ENCODE measurements around the gene PARK7.

PARK7 gene

GRCh38 chr1:8011016-8011415, 49.5 kb downstream of the PARK7 start:
- DNase-seq: no peak

DNA sequence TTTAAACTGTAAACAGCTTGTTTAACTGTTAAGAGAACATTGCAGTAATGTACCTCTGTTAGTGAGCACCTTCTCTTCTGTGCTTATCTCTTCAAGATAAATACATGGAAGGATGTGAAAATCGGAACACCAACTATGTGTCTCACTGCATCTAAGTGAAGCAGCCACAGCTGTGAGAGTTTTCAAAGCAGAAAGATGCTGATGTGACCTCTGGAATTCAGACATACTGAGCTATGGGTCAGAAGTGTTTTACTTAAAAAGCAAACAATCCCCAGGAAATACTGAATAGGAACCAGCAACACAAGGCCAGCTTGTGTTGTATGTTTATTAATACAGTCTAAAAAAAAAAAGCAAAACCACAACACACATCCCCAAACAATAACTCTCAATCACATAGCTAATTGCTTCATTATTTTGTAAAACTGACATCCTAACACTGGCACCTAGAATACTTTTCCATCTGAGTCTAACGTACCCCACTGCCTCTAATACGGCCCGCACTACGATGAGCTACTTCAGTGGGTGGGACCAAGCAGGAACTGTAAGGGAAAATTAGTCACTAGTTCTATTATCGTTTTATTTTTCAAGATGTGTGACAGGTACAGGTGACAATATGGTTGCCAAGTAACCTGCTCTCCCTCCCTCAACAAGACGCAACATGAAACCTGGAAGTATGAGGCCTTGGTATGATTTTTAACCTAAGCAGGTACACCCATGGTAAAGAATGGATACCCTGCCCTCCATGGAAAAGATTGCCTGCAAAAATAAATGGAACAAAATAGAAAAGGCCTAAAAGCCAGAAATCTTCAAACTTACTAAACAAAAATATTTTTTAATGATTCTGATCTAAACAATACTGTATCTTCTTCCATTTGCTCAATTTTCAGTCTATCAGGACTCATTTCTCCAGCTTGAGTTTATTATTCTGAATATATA, 50.7 kb downstream of the PARK7 start:
- DNase-seq: no peak

- DNase-seq: no peak
These were observed 51.4 kb downstream of the PARK7 start for GRCh38 chr1:8012955-8013354.

GRCh38 chr1:8013399-8013798, 51.9 kb downstream of the PARK7 start:
- no peak for DNase-seq

DNA sequence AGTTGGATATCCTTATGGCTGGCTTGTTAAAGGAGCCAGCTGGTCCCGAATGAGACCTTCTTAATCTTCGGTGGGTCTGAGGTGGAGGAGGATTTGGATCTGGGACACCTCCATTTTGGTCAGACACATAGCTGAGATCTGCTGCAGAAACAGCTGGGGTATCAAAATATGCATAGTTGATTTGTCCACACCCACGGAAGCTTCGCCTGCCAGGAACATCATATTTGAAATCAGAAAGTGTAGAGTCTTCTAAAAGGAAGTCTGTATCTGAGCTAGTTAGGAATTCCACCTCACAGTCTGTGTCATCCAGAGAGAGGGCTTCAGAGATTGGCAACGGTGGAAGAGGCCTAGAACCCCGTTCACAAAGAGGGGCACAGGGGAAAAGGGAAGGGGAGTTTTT, 52.3 kb downstream of the PARK7 start:
- no peak for DNase-seq

DNA sequence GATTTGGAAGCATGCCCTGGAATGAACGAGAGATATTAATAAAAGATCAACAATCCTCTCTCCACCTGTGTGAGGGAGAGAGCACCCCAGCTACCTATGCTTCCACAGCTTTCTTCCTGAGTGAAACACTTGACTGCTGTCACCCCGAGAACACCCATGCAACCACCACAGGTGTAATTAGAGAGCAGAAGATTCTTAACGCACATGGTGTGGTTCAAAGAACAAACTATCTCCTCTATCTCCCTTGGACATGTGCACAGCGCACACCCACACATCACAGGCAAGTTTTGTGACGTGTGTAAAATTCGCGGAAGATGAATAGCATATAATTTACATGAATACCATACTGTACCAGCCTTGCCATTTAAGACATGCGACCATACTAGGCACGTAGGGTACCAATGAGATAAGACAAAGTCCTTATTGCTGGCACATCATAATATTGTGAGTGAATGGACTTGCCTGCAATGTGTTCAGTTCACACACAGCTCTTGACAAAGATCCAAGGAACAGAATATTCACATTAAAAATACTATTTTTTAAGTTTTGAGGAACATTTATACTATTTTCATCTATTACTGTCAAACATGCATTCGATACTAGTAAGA, 53.0 kb downstream of the PARK7 start:
- no peak for DNase-seq

- DNase-seq: peak; percentile 32
These were observed 53.7 kb downstream of the PARK7 start for GRCh38 chr1:8015036-8015808.

DNA sequence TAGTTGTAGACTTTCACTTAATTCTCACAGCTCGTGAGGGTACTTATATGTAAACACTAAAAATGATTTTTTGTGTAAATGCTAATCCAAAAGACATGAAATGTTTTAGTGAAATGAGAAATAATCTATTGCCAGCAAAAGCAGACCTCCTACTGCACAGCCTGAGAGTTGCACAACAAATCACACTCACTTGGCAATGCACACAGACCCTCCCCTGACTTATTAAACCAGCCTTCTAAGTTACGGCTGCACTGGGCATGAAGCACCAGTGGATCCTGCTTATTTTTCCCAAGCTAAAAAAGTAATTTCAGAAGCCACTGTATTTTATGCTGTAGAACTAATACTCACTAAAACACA, 54.3 kb downstream of the PARK7 start:
- DNase-seq: no peak

DNA sequence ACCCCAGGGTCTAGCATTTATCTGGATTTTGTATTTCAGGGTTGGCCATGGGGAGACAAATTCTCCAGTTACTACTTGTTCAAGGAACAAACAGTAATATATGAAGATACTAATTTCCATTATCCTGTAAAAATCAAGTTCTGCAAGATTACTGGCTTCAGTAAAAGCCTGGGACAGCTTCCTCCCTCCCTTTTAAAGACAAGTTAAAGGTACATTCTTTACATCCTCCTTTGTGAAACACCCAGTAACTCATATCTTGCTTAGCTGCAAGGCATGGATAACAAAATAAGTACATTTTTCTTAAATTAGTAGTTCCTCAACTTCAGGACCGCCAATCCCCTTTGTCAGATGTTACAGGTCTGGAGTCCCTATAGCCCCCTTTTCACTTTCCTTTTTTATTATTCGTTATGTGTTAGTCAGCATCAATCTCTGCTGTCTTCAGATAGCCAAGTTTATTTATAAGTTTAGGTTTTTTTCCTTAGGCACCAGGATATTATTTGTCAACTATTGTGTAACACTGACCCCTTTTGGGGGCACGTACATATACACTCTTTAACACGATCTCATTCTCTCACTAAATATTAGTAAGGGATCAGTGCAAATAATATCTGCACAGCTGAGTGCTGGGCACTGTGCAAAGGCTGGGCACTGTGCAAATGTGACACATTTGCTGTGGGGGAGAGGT, 54.8 kb downstream of the PARK7 start:
- no peak for DNase-seq

DNA sequence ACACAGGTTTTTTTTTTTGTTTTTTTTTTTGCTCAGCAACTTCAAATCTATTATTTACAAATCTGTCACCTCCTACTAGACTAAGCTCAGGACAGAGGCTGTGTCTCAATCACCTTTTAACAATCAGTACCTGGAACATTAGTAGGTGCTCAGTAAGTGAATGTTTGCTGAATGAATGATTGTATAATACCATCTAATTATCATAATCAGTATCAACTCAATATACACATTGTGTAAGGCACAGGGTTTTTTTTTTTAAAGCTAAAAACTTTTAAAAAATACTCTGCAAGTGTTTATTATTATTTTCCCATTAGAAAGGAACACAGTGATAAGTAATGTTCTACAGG, 55.4 kb downstream of the PARK7 start:
- no peak for DNase-seq

DNA sequence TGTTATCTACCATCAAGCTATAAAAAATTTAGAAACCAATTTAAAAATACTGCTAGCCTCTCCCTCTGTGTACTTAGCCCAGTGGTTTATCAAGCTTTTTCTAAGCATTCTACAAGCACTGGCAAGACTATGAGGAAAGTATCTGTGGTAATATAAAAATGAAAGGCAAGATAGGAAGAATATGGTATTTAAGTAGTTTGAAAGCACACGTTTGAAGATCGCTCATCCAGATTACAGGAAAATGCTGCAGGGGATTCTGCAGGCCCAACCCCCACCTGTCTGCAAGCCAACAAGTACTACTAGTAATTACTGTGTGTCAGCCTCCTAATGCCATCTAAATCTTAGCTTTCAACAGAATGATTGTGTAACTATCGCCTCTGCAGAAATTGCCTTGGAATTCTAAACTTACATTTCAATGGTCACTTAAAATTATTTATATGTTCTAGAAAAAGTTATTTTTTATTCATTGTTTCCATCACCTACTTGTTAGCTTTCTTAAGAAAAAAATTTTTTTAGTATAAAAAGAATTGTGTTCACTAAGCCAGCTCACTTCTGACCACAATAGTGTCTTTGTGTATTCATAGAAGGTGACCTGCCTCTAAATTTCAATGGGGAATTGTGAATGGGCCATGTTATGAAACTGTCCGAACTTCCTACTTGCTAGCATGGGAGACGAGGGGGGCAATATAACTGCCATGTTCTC, 56.1 kb downstream of the PARK7 start:
- DNase-seq: no peak

DNA sequence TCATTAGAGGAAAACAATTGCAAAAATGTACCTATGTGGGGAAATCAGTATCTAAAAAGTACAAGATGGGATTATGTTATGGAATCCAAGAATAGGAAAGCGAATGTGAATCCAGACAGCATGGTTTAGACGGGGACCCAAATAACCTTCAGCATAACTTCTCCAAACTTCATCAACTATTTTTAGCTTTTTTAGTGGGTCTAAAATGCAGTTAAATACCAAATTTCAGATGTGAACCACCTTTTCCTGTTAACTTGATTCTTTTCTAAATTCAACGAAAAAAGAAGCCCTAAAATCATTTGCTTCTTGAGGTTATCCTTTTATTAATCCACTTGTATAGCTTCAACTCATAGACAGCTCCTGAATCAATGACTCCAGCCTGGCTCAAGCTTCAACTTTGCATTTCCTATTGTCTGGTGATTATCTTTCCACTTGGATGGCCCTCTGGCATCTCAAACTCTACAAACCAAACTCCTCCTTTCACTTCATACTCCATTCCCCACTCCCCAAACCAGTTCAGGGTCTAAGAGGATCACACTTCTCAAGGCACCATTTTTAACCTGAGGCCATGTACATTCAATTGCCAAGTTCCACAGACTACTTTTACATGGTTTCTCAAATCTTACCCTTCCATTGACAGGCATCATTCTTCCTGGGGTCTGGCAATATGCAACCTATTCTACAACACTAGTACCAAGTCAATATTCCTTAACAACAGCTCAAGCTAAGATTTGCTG, 57.1 kb downstream of the PARK7 start:
- no peak for DNase-seq

GRCh38 chr1:8019229-8019620, 57.7 kb downstream of the PARK7 start:
- DNase-seq: no peak

DNA sequence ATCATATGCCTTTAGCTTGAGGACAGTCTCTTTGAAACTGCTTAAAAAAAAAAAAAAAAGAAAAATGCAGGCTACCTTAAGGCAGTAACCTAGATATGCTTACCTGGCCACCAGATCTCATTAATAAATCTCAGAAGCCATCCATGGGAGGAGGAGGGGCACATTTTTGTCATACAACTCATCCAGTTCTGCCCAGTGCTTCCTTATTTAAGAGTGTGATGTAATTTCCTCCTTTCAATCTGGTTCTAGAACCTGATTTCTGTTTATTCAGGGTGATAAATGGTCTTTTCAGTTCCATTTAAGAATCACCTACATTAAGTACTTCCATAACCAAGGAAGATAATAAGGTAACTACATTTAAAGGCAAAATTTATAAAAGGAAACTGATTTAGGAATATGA, 58.5 kb downstream of the PARK7 start:
- no peak for DNase-seq

DNA sequence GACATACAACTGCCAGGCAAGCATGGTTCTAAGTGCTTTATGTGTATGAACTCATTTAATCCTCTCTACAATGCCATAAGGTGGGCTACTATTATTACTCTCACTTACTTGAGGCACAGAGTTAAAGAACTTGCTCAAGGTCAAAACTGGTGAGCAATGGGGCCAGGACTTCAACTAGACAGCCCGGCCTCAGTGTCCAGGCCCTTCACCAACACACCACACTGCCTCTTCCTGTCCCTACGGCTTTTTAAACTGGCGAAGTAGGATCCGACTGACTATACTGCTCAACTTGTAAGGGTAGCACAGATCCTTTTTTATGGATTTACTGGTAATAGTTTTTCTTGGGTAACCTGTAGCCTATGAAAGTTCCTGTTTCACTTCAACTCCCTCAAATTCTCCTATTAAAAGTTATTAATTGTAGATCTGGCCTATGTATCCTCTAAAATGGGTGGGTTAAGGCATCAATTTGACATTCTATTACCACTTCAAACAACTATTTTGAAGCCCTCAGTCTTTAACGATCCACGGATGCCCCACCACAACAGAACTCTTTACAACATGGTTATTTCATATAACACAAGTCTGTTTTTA, 60.3 kb downstream of the PARK7 start:
- no peak for DNase-seq

DNA sequence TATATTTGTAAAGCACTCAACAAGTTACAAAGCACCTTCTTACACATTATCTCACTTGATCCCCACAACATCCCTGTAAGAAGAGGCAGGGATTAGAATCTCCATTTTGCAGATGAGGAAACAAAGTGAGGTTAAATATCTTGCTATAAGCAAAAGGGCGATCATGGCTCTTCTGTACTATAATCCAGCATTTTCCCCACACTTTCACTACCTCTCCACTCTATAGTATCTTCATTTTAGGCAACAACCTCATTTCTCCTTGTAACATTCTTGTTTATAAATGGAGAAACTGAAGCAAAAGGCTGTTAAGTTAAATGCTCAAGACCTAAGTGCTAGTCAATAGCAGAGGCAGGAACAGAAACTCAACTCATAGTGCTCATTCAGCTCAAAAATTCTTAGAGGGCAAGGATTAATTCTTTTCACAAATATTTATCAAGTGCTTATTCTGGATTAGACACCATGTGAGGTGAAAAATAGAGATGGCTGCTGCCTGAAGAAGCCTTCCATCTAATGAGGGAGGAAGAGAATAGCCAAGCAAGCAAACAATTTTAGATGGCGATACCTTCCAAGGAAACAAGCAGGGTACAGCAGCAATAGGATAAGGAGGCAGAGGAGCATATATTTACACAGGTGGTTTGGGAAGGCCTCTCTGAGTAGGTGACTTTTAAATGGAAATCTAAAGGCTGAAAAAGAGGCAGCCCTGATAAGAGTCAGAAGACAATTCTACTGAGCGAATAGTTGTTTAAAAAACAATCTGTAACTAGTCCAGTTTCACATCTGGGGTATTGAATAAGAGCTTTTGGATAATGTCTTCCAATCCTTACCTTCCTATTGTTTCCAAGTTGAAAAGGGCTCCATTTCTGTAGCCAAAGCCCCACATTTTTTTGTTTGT, 61.1 kb downstream of the PARK7 start:
- no peak for DNase-seq

GRCh38 chr1:8023287-8023994, 61.9 kb downstream of the PARK7 start:
- no peak for DNase-seq

DNA sequence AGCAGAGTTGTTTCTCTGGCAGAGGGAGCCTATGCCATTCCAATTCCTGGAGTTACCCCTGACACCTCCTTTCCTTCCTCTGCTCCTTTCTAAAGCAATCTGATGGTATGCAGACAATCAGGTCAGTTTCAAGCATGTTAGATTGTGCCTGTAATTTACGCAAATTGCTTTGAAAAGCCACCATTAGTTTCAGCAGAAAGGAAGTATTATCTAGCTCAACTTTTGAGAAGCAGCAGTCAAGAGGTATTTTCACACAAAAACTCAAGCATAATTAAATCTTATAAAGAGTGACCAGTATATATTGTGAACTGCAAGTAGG, 62.4 kb downstream of the PARK7 start:
- no peak for DNase-seq

GRCh38 chr1:8024329-8024728, 62.8 kb downstream of the PARK7 start:
- no peak for DNase-seq

DNA sequence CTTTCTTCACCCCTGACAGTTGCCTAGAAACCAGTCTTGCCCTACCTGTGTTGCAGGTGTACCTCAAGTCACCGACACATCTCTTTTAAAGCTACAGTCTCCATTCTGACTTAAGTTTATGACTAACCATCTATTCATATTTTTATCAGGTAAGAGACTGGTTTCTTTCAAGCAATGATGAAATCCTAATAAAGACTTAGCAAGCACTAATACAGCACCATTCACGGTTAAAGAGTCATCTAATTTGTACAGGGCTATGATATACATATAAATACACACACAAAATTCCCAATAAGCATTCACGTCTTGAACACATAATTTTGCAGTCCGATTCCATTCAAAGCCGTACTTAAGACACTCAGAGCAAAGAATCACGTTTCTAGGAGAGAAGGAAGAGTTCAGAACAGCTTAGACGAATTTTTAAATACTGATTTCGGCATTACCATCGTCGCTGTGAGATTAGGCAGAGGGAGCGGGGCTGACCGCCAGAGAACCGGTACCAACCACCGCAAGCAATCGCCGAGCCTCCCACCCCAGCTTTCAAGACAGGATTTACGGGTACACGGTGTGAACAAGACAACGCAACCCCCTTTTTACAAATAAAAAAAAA, 63.7 kb downstream of the PARK7 start:
- DNase-seq: no peak
